ENCODE measurements around the gene ELL2.

- TF ChIP-seq EP300 (IDR thresholded peaks at IDR 0.05; ENCODE audit: borderline replicate concordance in 1 of 2, low read depth in 1 of 2, low read length in 1 of 2) = no peak
- no peak for TF ChIP-seq SMC3 (IDR thresholded peaks at IDR 0.05; ENCODE audit: low read depth, low read length)
- TF ChIP-seq FOSL2 (IDR thresholded peaks at IDR 0.05; ENCODE audit: borderline replicate concordance, low read depth) = no peak
- no peak for TF ChIP-seq RCOR1 (IDR thresholded peaks at IDR 0.05; ENCODE audit: low read length)
- no peak for TF ChIP-seq POLR2AphosphoS5 (IDR thresholded peaks at IDR 0.05; ENCODE audit: low read depth, low read length)
- no peak for TF ChIP-seq JUND (IDR thresholded peaks at IDR 0.05)
- TF ChIP-seq FOXM1 (IDR thresholded peaks at IDR 0.05; ENCODE audit: low read depth) = no peak
- TF ChIP-seq NFIC (IDR thresholded peaks at IDR 0.05; ENCODE audit: borderline replicate concordance) = no peak
- TF ChIP-seq ZBTB33 (IDR thresholded peaks at IDR 0.05; ENCODE audit: borderline replicate concordance, low read depth) = no peak
Observed at GRCh38 chr5:95847261-95847592, 114.4 kb downstream of the ELL2 start.

Data from SK-N-SH (cell line).